SK-N-MC (cell line): ENCODE results near the gene BTBD16.

Experiments
- DNase-seq: peaks from one replicate; pipeline ENCODE4 v3.0.0-alpha.2; 2011; ENCODE audit warnings: low read depth, low spot score
- H3K27ac ChIP-seq: fragments of 200-600 bp; sonication (generic); 2 replicates; pipeline ENCODE4 v1.5.1; 2016; ENCODE audit warnings: mixed run types
- H3K36me3 ChIP-seq: fragments of 200-600 bp; sonication (generic); 2 replicates; pipeline ENCODE4 v1.6.1; 2017; ENCODE audit warnings: antibody characterized with exemption, low read length, mixed read lengths; ENCODE audit not compliant: insufficient read depth
- H3K4me3 ChIP-seq: fragments of 200-600 bp; sonication (generic); 2 replicates; pipeline ENCODE4 v1.5.1; 2016
- H3K9ac ChIP-seq: fragments of 200-600 bp; sonication (generic); 2 replicates; pipeline ENCODE4 v1.8.0; 2017; ENCODE audit warnings: mixed run types, mixed read lengths; ENCODE audit not compliant: insufficient read length
- H3K9me3 ChIP-seq: fragments of 200-600 bp; sonication (generic); 2 replicates; pipeline ENCODE4 v1.6.1; 2017; ENCODE audit warnings: low read depth, mild to moderate bottlenecking, antibody characterized with exemption, low read length, moderate library complexity, mixed read lengths
- EZH2 ChIP-seq: fragments of 200-600 bp; sonication (generic); IDR thresholded peaks from one replicate; pipeline ENCODE4 v1.6.1; 2017; ENCODE audit warnings: antibody characterized with exemption
- FOXP2 ChIP-seq: optimal IDR thresholded peaks from 2 replicates; pipeline ENCODE3; 2011; ENCODE audit warnings: mild to moderate bottlenecking, moderate library complexity; ENCODE audit not compliant: insufficient read depth; ENCODE audit errors: extremely low read length, control extremely low read depth
- POLR2AphosphoS5 ChIP-seq: IDR thresholded peaks from 2 replicates; pipeline ENCODE4 v1.6.1; 2012; ENCODE audit warnings: mild to moderate bottlenecking, low read depth, low read length, borderline replicate concordance

The BTBD16 gene

GRCh38 chr10:122376364-122376961 lies 105.4 kb downstream of the BTBD16 start:
- TF ChIP-seq FOXP2 (no peak), POLR2AphosphoS5 (no peak), EZH2 (no peak)
- H3K4me3 ChIP-seq: no peak overlapping the region
- no peak for DNase-seq

GRCh38 chr10:122379041-122379440 lies 107.9 kb downstream of the BTBD16 start:
- Histone ChIP-seq H3K36me3 (no peaks in the 10 kb centered on the region), H3K9ac (no peak overlapping the region), H3K27ac (no peak overlapping the region), H3K9me3 (no peaks in the 10 kb centered on the region), H3K4me3 (no peak overlapping the region)
- TF ChIP-seq FOXP2: no peak
- TF ChIP-seq POLR2AphosphoS5: no peak
- TF ChIP-seq EZH2: no peak
- DNase-seq: no peak

More at GRCh38 chr10:122376364-122376961, 105.4 kb downstream of the BTBD16 start:
- Histone ChIP-seq H3K9me3 (no peaks in the 10 kb centered on the region), H3K36me3 (no peaks in the 10 kb centered on the region), H3K9ac (no peak overlapping the region), H3K27ac (no peak overlapping the region)

- DNase-seq: no peak
- H3K4me3 ChIP-seq: no peak overlapping the region
- H3K36me3 ChIP-seq: no peaks in the 10 kb centered on the region
- H3K27ac ChIP-seq: no peak overlapping the region
- no peak overlapping the region for H3K9ac ChIP-seq
- no peaks in the 10 kb centered on the region for H3K9me3 ChIP-seq
- TF ChIP-seq POLR2AphosphoS5: no peak
- TF ChIP-seq EZH2: no peak
- no peak for TF ChIP-seq FOXP2
These were observed 108.4 kb downstream of the BTBD16 start for GRCh38 chr10:122379537-122379936.

GRCh38 chr10:122380703-122381102 lies 109.6 kb downstream of the BTBD16 start:
- H3K27ac ChIP-seq: no peak overlapping the region
- TF ChIP-seq FOXP2: no peak
- no peak for TF ChIP-seq EZH2
- TF ChIP-seq POLR2AphosphoS5: no peak
- H3K4me3 ChIP-seq: no peak overlapping the region
- H3K9me3 ChIP-seq: no peaks in the 10 kb centered on the region
- no peaks in the 10 kb centered on the region for H3K36me3 ChIP-seq
- no peak overlapping the region for H3K9ac ChIP-seq
- DNase-seq: no peak

GRCh38 chr10:122381680-122382079 lies 110.6 kb downstream of the BTBD16 start:
- H3K4me3 ChIP-seq: no peak overlapping the region
- TF ChIP-seq FOXP2 (no peak), POLR2AphosphoS5 (no peak), EZH2 (no peak)
- no peaks in the 10 kb centered on the region for H3K36me3 ChIP-seq
- no peaks in the 10 kb centered on the region for H3K9me3 ChIP-seq
- DNase-seq: no peak
- H3K9ac ChIP-seq: no peak overlapping the region
- no peak overlapping the region for H3K27ac ChIP-seq

- Histone ChIP-seq H3K36me3 (no peaks in the 10 kb centered on the region), H3K4me3 (no peak overlapping the region), H3K9me3 (no peaks in the 10 kb centered on the region), H3K9ac (no peak overlapping the region), H3K27ac (no peak overlapping the region)
- no peak for TF ChIP-seq FOXP2
- TF ChIP-seq POLR2AphosphoS5: no peak
- no peak for TF ChIP-seq EZH2
- DNase-seq: no peak
These were observed 115.4 kb downstream of the BTBD16 start for GRCh38 chr10:122386514-122386913.

GRCh38 chr10:122387572-122387971 lies 116.5 kb downstream of the BTBD16 start:
- no peak for TF ChIP-seq FOXP2
- no peak for TF ChIP-seq POLR2AphosphoS5
- TF ChIP-seq EZH2: no peak
- Histone ChIP-seq H3K9ac (no peak overlapping the region), H3K9me3 (no peaks in the 10 kb centered on the region)

More at GRCh38 chr10:122387572-122387971, 116.5 kb downstream of the BTBD16 start:
- Histone ChIP-seq H3K36me3 (no peaks in the 10 kb centered on the region), H3K4me3 (no peak overlapping the region), H3K27ac (no peak overlapping the region)
- no peak for DNase-seq
